Measurements from ENCODE around the gene PALLD. TPM values are rescaled to one million over a fixed set of nuclear protein-coding genes. Genes with fewer than 3 reads are reported as not detected.
A peak's percentile ranks its signal among the peaks of the same experiment; 100 is the strongest.

Gene PALLD
- total RNA-seq, 1 experiment from 2014 or later: 166 TPM

- TF ChIP-seq MAX (IDR thresholded peaks at IDR 0.05): no peak
- no peak for TF ChIP-seq ZFX (IDR thresholded peaks at IDR 0.05)
- TF ChIP-seq ELF1 (IDR thresholded peaks at IDR 0.05; ENCODE audit: borderline replicate concordance, low read depth): no peak
- no peak for TF ChIP-seq ATF3 (IDR thresholded peaks at IDR 0.05)
- no peak for TF ChIP-seq EGR1 (IDR thresholded peaks at IDR 0.05; ENCODE audit: low read depth)
- no peak for TF ChIP-seq CEBPB (IDR thresholded peaks at IDR 0.05; ENCODE audit: low read depth)
- no peak for TF ChIP-seq POLR2AphosphoS5 (IDR thresholded peaks at IDR 0.05; ENCODE audit: low read depth, low read length)
- TF ChIP-seq SP1 (IDR thresholded peaks at IDR 0.05; ENCODE audit: low read depth): no peak
- no peak for TF ChIP-seq FOSL1 (IDR thresholded peaks at IDR 0.05; ENCODE audit: low read depth)
Measured at GRCh38 chr4:168761066-168761465, 264.2 kb downstream of the PALLD start (continued).

- Histone ChIP-seq H3K9me3 (ENCODE audit: control insufficient read depth in 1 of 2, insufficient read depth in 1 of 2, low read depth in 1 of 2, low read length in 2 of 2) (no peaks in the 10 kb centered on the region), H3K4me3 (replicated peaks in 1 of 2; ENCODE audit: low read depth in 1 of 2, low read length in 2 of 2) (no peak overlapping the region), H4K20me1 (ENCODE audit: insufficient read depth) (no peaks in the 10 kb centered on the region), H3K27ac (ENCODE audit: low read depth, low read length) (no peak overlapping the region), H3K36me3 (ENCODE audit: control insufficient read depth in 1 of 2, insufficient read depth in 2 of 2, low read length in 2 of 2) (no peaks in the 10 kb centered on the region), H3K9me2 (ENCODE audit: insufficient read depth) (no peaks in the 10 kb centered on the region), H3K9ac (ENCODE audit: low read length) (no peak overlapping the region), H3K79me2 (ENCODE audit: insufficient read depth, low read length) (no peaks in the 10 kb centered on the region), H2AFZ (ENCODE audit: low read depth, low read length, poor library complexity, severe bottlenecking) (no peak overlapping the region), H3K4me1 (ENCODE audit: control insufficient read depth in 1 of 2, insufficient read depth in 2 of 2, low read length in 2 of 2) (peaks cover 6 to 30% of the 10 kb centered on the region in 2 experiments; a peak in 3 of 4 replicates), H3K27me3 (ENCODE audit: insufficient read depth, low read length) (no peaks in the 10 kb centered on the region), H3K4me2 (ENCODE audit: low read length) (peak overlapping the region; percentile 63)
- RAD21 ChIA-PET (ENCODE audit: low non-redundant PET in 1 of 2, low total read pairs in 2 of 2, uncharacterized antibody in 2 of 2, unreplicated experiment in 2 of 2): no interaction called here
- DNase-seq (ENCODE audit: low read depth, low spot score) (no peak), ATAC-seq (no peak)
- no TSS peak for BruUV-seq (replicated peaks)
- POLR2A ChIA-PET: no interaction called here
- intact Hi-C loops (cut with micrococcal nuclease): no loop called here
- no peak for TF ChIP-seq SIN3A (IDR thresholded peaks at IDR 0.05; ENCODE audit: low read depth)
- TF ChIP-seq EZH2phosphoT487 (IDR thresholded peaks at IDR 0.05; ENCODE audit: borderline replicate concordance): no peak
- TF ChIP-seq EZH2 (IDR thresholded peaks at IDR 0.05): no peak
- no peak for TF ChIP-seq SRF (IDR thresholded peaks at IDR 0.05; ENCODE audit: low read depth)
- TF ChIP-seq ATF3 (IDR thresholded peaks at IDR 0.05): no peak
- TF ChIP-seq POLR2AphosphoS5 (IDR thresholded peaks at IDR 0.05; ENCODE audit: low read depth, low read length): no peak
- no peak for TF ChIP-seq JUND (IDR thresholded peaks at IDR 0.05)
- no peak for TF ChIP-seq TCF7L2 (IDR thresholded peaks at IDR 0.05; ENCODE audit: borderline replicate concordance, extremely low read depth, insufficient read depth, insufficient read length)
- TF ChIP-seq CTCF (IDR thresholded peaks at IDR 0.05 in 2 of 3, conservative IDR thresholded peaks at IDR 0.05 in 1 of 3; ENCODE audit: borderline replicate concordance in 1 of 3, insufficient read depth in 1 of 3, low read depth in 2 of 3, low read length in 2 of 3): no peak
- TF ChIP-seq ZBTB33 (IDR thresholded peaks at IDR 0.05; ENCODE audit: extremely low read depth, insufficient replicate concordance, low read length): no peak
- TF ChIP-seq ZFX (IDR thresholded peaks at IDR 0.05): no peak
- TF ChIP-seq MAX (IDR thresholded peaks at IDR 0.05): no peak
- no peak for TF ChIP-seq FOSL1 (IDR thresholded peaks at IDR 0.05; ENCODE audit: low read depth)
- no peak for TF ChIP-seq SP1 (IDR thresholded peaks at IDR 0.05; ENCODE audit: low read depth)
- TF ChIP-seq RAD21 (IDR thresholded peaks at IDR 0.05; ENCODE audit: low read depth): no peak
- TF ChIP-seq YY1 (IDR thresholded peaks at IDR 0.05; ENCODE audit: extremely low read depth, insufficient replicate concordance, low read depth, low read length): no peak
- no peak for TF ChIP-seq CBX3 (IDR thresholded peaks at IDR 0.05; ENCODE audit: low read depth)
- no peak for TF ChIP-seq POLR2A (IDR thresholded peaks at IDR 0.05; ENCODE audit: borderline replicate concordance, extremely low read depth, insufficient read depth, insufficient read length)
- TF ChIP-seq CEBPB (IDR thresholded peaks at IDR 0.05; ENCODE audit: low read depth): no peak
- CTCF ChIA-PET: no interaction called here
Measured at GRCh38 chr4:168765322-168765721, 268.5 kb downstream of the PALLD start.
